A549 treated with Hydrocortisone at 1 μM for 4 hours (cell line): Measurements from ENCODE around the gene ADH1A. TPM values are rescaled to one million over a fixed set of nuclear protein-coding genes. Genes with fewer than 3 reads are reported as not detected.

ENCODE experiments used
- total RNA-seq: library from RNA; stranded (reverse); fragments of 200-300 nt; extraction: Qiagen RNA extraction; gene quantifications from 5 replicates; pipeline ENCODE4 v1.2.3, GENCODE V29; 2022

ADH1A gene
- not detected in 5 replicates for total RNA-seq

DNA sequence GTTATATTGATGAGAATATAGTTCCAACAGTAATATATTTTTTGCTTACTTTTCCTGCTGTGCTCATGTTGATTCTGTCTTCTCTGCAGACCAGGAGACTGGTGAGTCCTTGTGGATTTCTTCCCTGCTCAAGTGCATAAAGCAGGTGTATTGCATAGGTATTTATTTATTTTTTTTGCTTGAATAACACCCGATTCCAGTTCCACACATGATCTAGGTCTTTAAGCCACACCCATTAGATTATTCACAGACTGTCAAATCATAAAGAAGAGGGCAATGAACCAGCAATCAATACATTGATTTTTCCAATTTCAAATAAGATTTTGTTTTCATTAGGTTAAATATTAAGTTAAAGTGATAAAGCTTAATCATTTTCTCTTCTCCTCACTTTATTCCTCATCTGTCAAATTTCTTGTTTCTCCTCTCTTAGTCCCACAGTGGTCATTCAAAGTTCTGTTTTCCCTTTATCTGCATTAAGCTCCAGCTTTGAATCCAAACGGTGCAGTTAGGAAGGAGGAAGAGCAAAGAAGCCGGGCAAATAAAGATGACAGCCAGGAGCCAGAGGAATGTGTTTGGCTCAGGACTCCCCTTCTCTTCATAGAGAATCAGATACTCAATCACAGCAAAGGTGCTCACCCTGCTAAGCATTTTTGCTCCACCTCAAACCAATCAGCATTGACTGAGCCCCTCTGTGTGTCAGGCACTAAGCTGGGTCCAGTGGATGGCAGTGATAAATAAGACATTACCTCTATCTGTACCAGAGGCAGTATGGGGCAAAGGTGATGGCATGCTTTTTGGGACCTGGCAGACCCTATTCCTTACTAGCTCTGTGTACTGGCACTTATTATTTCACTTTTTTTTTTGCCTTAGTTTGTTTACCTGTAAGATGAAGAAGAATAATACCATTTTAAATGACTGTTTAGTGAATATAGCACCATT is at the start of gene ADH1A:
Gene ADH1A, minus strand, starts transcription at position 138 of the 939 bp plus-strand sequence. Its CDS starts 71 bp downstream, at position 67.

GRCh38 chr4:99321241-99322191 is 30.7 kb upstream of the ADH1A start, which contains the start of gene ADH1B:
TSS of gene ADH1B (minus strand) at chr4:99321401. CDS start at chr4:99321331, 70 bp downstream.

Other genes starting within 250 kb of the ADH1A start
- gene ADH5, start 202.2 kb downstream of the ADH1A start, total RNA-seq: 108 to 134 TPM (median 112 TPM) in 5 replicates
- gene ADH4, start 146.7 kb downstream of the ADH1A start, total RNA-seq: not detected in 5 replicates
- gene ADH6, start 71.7 kb downstream of the ADH1A start, total RNA-seq: 0.03 to 0.10 TPM in 2 of 5 replicates, not detected in the others
- not detected in 5 replicates for gene ADH1B, start 30.4 kb upstream of the ADH1A start, total RNA-seq
- not detected in 5 replicates for gene ADH1C, start 61.8 kb upstream of the ADH1A start, total RNA-seq
- gene ADH7, start 144.4 kb upstream of the ADH1A start, total RNA-seq: not detected in 5 replicates
- not detected in 5 replicates for gene C4orf17, start 220.0 kb upstream of the ADH1A start, total RNA-seq